Activated CD4-positive, alpha-beta T cell treated with anti-CD3 and anti-CD28 coated beads, Interleukin-2, Interleukin-6, amounts not matched to agents 100 ng/mL and 50 ng/mL, durations not matched to agents 16 hours and 8 hours (primary cell): ENCODE measurements around the gene DDX25.

Experiments used
- DNase-seq: peaks from one replicate; pipeline ENCODE4 v3.0.0-alpha.2; 2020

DDX25 gene

DNA sequence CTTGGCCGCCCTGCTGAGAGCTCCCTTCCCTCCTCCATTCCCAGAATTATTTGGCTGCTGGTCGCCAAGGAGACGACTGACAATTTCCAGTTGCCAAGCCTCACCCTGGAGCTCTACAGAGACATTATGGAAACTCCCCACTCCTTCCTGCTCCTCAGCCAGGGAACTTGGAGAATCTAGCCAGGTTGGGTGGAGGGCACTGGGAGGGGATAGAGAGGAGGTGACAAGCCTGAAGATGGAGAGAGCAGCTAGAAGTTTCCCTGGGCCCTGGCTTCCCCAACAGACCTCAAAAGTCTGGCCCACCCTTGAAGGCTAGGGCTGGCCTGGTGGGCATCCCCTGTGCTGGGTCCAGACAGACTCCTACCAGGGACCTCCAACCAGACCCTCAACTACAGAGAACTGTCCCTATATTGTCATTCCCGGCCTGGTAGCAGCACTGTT is 34.8 kb downstream of the DDX25 start:
- no peak for DNase-seq

DNA sequence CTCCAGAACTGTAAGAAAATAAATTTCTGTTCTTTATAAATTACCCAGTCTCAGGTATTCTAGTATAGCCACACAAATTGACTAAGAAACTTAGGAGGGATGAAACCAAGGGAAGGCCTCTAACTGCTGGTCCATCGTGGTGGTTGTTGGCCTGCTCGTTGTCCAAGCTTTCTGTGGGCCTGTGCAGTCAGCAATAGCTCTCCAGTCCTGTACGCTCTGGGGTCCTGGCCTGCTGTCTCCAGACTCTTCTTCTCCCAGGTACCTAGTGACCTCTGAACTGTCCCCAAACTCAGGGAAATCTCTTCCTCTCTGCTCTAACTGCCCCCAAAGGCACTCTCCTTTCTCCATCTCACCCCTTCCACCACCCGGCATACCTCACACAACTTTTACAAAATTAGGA is 35.8 kb downstream of the DDX25 start:
- no peak for DNase-seq

DNA sequence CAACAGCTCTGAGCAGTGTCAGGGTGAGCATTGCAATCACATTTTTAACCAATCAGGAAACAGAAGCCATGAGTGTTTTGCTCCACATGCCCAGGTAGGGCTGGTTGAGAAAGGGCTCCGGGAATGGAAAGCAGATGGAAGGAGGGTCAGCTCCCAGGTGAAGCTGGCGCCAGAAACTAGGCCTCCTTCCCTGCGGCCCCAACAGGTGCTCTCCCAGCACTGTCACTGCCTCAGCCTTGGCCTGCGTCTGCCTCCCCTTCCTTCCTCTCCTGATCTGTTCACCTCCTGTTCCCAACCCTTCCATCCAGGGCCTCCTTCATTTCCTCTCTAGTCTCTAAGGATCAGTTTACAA is 36.9 kb downstream of the DDX25 start:
- DNase-seq: no peak

DNA sequence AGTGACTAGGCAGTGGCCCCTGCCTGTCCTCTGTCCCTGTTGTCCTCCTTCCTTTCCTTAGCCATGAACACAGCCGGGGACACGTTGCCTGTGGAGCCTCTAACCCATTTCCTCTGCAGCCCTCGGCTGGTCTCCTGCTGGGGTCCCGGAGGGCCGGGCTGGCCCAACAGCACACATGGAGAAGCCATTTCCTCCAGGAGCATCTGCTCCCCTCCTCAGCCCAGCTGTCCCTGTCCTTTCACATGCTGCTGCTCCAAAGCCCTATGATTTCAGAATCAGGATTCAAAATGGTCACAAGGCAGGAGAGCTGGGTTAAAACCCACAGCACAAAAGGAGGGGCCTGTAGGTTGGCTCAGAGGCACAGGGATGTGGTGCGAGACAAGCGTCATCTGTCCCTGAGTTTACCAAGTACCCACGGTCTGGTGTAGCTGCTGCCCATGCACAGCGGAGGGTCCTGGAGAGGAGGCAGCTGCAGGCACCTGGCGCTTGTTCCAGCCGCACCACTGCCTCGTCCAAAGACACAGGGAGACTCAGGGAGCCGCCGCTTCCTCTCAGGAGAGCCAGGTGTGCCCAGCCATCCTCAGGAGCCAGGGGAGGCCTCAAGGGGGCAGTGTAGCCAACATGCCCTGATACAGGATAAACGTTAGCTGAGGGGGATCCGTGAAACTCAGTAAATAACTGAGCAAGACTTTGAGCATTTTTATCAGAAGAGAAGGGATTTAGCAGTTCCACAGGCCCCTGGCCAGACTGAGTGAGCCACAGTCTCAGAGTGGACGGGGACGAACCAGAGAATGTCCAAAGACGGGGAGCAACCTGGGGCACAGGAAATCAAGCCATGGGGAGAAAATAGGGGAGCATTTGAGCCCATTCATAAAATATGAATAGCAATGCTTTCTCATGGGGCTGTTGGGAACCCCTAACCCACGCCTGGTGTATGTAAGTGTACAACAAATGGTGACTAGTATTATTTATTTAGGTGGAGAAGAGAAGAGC is 37.6 kb downstream of the DDX25 start:
- peak; percentile 55 for DNase-seq

DNA sequence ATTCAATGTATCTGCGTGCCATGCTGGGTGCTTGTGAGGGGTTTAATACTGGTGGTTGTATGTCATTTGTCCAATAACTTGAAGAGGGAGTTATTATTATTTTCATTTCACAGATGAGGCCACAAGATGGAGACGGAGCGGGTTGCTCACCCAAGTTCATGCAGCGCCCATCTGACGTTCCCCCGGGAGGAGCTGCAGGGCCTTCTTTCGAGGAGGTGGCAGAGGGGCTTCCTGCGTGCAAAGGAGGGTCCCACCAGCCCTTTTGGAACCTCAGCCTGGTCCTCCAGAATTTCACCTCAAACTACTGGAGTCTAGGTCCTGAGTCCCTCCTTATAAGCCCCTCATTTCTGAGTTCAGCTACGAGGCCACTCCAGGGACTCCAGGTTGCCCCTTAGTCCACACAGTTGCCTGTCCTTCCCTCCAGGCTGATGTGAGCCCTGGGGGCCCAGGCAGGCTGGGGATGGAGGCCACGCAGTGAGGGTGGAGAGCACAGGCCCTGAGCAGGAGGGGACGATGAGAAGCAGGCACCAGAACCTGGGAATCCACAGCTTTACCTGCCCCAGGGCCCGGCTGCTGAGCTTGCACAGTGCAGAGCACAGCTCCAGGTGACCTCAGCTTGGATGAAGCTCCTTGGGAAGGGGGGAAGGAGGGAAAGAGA is 38.6 kb downstream of the DDX25 start:
- no peak for DNase-seq

DNA sequence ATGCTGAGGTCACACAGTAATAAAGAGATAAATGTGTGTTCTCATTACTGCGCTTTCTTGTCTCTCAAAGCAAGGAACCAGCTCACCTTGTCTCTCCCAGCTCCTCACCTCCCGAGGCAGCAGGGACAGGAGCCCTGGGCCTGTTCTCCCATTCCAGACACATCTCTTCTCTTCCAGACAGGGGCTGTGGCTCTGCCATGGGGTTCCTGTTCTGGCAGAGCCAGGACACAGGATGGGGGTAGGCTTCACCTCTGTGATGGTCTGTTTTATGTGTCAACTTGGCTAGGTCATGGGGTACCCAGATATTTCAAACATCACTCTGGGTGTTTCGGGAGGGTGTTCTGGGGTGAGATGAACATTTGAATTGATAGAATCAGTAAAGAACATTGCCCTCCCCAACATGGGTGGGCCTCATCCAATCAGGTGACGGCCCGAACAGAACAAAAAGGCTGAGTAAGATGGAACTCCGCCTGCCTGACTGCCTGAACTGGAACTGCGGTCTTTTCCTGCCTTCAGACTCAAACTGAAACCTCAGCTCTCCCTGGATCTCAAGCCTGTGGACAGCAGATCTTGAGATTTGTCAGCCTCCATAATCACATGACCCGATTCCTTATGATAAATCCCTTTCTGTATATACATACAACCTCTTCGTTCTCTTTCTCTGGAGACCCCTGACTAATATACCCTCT is 39.5 kb downstream of the DDX25 start:
- DNase-seq: no peak

DNA sequence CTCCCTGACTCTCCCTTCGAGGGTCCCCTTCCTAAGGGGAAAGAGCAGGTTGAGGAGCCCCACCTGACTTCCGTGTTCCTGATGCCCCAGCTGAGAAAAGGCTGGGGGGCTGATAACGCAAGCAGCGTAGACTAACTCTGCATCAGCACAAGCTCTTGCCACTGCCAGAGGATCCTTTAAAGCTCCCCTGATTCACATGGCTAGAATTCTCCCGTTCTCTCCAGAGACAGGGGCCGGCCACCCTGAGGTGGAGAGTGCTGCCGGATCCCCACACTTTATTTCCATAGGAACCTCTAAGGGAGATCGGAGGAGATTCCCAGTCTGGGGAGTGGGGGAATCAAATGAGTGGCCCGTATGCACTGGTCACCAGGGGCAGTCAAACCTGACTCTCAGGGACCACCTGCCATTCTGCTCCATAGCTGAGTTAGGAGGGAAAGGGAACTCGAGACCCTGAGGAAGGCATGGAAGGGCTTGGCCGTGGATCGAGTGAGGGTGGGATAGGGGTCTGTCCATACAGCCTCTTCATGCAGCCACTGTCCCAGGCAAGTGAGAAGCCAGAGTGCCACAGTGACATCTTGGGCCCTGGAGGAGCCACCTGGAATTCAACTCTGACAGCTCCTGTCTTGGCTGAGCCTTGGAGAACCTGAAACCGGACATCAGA is 40.2 kb downstream of the DDX25 start:
- DNase-seq: no peak

DNA sequence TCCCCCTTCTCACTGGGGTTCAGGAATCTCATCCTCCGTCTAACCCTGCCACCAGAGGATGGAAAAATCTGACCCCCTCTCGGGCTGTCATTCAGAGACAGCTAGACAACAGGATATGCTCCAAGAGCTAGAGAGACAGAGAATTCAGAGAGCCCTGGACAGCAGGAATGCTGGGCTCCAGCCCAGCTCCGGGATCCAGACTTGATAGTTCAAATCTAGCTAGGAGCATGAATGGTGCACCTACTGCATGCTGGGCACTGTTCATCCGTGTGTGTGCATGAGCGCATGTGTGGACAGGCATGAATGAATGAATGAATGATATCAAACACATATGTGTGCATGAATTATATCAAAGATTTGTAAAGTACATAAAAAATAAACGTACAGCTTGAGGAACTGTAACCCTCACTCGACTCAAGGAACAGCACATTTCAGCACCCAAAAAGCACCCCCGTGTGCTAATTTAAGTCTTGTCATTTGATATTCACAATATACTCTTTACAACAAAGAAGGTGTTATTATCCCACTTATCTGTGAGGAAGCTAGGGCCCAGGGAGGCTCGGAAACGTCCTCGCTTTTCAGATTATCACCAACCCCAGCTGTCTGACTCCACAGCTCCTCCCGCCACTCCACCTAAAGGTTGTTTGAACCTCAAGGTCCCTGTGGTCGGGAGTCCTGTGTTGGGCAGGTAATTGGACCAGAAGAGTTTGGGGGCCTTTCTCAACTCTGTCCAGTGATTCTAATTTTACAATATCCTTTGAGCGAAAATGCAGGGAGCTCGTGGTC is 40.9 kb downstream of the DDX25 start:
- DNase-seq: no peak

DNA sequence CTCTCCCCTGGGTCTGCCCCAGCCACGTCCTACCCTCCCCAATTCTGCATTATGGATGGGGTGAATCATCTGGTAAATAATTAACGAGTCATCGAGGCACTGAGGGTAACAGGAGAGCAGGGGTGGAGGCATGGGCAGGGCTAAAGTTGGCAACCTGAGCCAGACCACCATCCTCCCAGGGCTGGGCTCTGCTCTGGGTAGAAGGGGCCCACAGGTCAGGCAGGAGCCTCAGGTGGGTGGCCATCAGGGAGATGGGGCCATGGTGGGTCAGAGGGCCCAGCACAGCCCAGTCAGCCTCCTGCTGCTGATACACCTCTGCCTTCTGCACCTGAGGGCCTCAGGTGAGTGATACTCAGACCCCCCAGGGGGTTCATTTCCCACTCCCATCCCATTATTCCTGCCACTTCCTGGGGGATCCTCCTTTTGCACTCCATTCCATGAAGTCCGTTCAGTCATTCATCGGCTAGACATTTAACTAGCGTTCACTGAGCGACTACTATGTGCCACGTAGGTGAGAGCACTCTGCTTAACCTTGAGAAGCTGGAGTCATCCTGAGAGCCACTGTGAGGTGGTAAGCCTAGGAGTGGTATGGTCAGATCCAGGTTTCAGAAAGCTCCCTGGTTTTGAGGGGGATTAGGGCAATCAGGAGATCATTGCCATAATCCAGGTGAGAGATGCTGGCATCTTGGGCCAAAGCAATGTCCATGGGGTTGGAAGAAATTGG is 41.7 kb downstream of the DDX25 start, which contains the start of gene VSIG10L2:
VSIG10L2 (plus strand) TSS at position 248 of the 724 bp plus-strand sequence; CDS start at position 260, 12 bp downstream.
- no peak for DNase-seq

DNA sequence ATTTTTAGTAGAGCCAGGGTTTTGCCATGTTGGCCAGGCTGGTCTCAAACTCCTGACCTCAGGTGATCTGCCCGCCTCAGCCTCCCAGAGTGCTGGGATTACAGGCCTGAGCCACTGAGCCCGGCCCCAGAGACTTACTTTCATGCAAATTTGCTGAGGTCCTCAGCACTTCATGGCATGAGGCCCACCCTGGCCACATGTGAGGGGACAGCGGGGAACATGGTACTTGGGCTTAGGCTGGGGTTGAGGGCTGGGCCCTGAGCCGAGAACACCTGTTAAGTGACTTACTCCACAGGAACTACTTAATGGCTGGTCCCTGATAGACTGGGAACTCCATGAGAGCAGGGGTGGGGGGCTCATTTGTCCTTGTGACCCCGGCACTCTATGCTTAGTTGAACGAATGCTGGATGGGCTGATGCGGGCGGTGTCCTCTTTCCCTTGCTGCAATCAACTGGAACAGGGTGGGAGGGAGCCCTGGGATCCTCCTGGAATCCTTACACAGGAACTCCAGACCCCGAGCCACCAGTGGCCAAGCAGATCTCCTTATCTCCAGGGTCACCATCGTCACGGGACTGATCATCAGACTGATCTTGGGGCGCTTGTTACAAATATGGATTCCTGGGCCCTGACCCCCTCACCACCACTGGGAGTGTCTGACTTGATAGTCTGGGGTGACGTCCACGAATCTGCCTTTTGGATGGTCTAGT is 42.6 kb downstream of the DDX25 start:
- DNase-seq: no peak

DNA sequence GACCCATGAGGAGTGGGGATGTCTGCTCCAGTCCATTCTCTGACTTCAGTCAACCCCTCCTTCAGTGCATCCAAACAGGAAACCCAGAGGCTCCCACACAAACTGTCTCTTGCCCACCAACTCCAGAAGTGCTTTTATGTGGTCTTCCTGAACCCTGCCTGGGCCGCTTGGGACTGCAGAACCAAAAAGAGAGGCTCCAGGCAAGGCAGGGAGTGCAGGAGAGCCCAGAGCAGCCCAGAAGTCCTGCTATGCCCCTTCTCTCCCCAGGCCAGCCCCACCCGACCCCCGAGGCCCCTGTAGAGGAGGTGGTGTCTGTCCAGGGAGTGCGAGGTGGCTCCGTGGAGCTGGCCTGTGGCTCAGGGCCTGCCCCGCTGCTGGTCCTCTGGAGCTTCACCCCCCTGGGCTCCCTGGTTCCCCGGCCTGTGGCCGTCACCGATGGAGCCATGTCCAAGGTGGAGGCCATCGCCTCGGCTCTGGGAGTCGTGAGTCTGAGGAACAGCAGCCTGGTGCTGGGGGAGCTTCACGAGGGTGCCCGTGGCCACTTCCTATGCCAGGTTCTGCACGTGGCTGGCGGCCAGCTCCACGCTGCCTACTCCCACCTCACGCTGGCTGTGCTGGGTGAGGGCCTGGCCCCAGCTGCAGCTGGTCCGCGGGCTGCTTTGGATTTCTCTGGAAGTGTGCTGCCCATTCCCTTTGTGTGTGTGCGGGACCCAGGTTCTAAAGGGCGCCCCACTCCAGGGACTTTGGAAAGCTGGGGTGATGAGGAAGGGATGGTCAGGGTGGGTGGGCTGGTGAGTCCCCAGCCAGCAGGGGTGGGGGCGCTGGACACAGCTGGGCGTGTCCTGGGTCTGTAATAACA is 43.3 kb downstream of the DDX25 start:
- DNase-seq: no peak

DNA sequence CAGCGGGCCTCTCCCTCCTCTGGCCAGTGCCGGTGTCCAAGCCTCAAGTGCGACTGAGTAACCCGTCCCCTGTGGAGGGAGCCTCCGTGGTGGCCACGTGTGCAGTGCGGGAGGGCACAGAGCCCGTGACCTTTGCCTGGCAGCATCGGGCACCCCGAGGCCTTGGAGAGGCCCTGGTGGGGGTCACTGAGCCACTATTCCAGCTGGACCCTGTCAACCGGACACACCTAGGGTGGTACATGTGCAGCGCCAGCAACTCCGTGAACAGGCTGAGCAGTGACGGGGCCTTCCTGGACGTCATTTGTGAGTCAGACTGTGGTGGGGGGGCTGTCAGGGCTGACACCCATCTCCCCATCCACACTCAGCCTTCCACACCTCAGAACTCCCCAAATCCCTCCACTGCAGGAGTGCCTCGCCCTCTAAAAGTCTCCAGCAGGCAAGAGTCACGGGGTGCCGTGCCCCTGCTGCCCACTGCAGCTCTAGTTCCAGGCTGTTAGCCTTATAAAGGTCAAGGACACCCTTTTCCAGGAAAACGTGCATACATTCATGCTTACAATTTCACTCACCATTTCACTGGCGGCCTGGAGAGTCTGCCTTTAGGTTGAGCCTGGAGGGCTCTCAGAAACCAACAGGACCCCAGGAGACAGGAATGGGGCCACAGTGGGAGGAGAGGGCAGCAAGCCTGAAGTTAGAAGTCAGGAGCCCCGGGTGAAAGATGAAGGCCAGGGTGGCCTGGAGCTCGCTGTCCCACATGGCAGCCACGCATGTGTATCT is 44.2 kb downstream of the DDX25 start:
- no peak for DNase-seq

DNA sequence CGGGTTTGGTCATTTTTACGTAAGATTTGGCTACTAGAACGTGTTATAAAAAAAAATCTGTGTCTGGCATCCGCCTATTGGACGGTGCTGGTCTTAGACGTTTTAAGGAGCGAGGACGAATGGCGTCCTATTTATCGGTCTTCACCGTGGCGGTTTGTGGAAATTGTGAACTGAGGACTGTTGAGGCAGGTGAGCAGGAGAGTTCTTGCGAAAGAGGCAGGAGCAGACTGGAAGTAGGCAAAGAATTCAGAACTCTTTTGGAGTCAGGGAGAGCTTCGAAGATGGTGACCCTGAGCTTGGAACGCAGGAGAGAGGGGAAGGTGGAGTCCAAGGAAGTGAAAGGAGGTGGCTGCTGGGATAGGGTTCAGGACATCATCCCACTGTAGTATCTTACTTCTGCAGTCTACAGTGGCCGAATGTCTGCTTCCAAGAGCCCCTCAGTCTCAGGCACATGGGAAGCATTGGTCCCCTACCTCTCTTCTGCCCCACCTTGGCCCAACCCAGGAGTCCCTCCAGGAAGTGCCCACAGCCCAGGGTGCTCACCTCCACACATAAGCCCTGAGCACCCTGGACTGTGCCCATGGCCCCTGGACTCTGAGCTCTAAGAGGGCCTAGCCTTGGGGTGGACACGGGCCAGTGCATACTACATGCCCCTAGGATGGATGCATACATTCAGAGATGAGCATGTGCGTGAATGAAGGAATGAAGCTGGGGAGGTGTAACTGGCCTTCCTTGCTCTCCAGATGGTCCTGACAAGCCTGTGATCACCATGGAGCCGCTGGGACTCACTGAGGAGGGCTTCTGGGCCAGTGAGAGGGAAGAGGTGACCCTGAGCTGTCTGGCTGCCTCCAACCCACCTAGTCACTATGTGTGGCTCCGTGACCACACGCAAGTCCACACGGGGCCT is 45.2 kb downstream of the DDX25 start:
- DNase-seq: no peak

DNA sequence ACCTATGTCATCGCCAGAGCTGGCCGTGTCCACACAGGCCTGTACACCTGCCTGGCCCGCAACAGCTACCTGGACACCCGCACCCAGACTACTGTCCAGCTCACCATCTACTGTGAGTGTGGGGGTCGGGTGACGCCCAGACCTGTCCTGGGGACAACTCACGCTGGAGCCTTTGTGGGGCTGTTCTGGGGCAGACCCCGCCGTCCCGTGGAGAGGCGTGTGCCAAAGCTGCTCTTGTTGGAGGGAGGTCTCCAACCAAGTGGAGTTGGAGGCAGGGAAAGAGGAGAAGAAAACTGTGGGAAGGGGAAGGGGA is 45.8 kb downstream of the DDX25 start:
- DNase-seq: no peak

DNA sequence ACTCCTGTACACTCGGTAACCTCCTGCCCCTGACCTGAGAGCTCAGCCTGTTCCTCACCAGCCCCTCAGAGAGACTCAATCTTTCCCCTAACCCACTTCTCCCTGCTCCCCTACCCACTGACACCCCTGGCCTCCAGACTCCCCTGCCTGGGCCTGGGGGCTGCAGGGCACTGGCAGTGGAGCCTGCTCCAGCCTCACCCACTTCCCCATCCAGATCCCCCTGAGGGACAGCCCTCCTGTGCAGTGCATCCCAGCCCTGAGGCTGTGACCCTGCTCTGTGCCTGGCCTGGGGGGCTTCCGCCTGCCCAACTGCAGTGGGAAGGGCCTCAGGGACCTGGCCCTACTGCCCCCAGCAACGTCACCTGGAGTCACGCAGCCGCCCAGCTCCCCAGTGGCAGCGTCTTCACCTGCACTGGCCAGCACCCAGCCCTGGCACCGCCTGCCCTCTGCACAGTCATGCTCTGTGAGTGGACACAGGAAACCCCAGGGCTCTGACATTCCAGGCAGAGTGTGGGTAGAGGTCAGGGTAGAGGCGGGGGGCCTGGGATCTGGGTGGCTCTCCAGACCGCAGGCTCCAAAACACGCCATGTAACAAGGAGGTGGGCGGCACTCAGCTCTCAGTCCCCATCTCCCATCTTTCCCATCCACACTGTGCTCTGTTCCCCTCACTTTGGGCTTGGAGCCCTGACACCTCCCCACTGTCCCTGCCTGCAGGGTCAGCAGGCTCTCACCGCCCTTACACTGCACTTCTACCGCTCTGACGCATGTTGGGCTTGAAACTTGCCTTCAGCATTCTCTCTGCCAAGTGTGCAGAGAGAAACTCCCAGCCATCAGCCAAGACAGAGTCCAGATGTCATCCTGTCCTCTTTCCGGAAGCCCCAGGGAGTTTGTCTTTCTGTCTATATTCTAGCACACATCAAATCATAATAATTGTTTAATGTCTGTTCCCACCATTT is 46.7 kb downstream of the DDX25 start:
- DNase-seq: no peak

DNA sequence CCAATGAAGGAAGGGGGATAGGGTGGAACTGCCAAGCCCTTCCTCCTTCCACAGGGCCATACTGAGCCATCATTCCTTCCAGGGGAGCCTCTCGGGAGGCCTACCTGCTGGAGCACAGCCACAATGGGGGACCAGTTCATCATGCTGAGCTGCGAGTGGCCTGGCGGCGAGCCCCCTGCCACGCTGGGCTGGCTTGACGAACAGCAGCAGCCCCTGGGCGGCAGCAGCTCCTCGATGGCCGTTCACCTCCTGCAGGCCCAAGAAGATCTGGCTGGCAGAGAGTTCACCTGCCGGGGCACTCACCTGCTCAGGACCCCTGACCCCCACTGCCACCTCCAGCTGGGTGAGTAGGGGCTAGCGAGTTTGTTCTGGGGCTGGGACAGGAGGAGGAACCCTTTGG is 47.4 kb downstream of the DDX25 start:
- no peak for DNase-seq

DNA sequence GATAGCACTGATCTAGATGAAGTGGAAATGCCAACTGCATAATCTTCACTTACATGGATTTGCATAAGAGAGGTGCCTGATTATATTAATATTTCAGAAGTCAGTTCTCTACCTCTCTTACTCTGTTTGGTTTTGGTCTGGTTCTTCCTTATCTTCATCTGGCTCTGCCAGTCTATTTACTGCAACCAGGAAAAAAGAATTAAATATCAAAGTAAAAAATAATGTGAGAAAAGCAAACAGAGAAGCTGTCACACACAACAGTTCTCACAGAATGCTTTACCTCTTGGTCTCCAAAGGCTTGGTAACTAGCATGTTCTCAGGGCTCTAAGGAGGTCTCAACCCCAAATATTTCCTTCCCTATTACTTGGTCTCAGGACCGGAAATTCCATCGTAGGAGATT is 48.3 kb downstream of the DDX25 start:
- no peak for DNase-seq
